Lung (tissue), 12 donors: ENCODE data around the gene FAM78A. TPM values are rescaled to one million over a fixed set of nuclear protein-coding genes. Genes with fewer than 3 reads are reported as not detected.

Experiments
- ATAC-seq: fragments of 200-7000 bp; cut with Tn5 transposase; one replicate; pipeline ENCODE4 v1.9.1; 2020; ENCODE audit warnings: moderate number of reproducible peaks; ENCODE audit not compliant: insufficient read depth, low FRiP score
- DNase-seq, 3 donors: peaks; one replicate each; pipeline ENCODE4 v3.0.0-alpha.2; 2013 to 2017
- H3K27ac ChIP-seq, 2 donors: one replicate each; pipeline ENCODE4 v1.5.1; 2013; ENCODE audit warnings: mild to moderate bottlenecking in 2 of 2, moderate library complexity in 2 of 2, control low read depth in 1 of 2, inconsistent platforms in 1 of 2, low read depth in 1 of 2, low read length in 1 of 2
- H3K27me3 ChIP-seq, 3 donors: one replicate each; pipeline ENCODE4 v1.5.1; 2013; ENCODE audit warnings: low read length in 2 of 3; ENCODE audit not compliant: control insufficient read depth in 3 of 3, insufficient read depth in 3 of 3
- H3K36me3 ChIP-seq, 4 donors: one replicate each; pipeline ENCODE4 v1.5.1; 2013; ENCODE audit warnings: low read length in 4 of 4, mild to moderate bottlenecking in 1 of 4, moderate library complexity in 1 of 4; ENCODE audit not compliant: control insufficient read depth in 4 of 4, insufficient read depth in 4 of 4
- H3K4me1 ChIP-seq, 5 donors: one replicate each; pipeline ENCODE4 v1.5.1; 2013; ENCODE audit warnings: low read length in 5 of 5, mild to moderate bottlenecking in 2 of 5, moderate library complexity in 1 of 5; ENCODE audit not compliant: control insufficient read depth in 5 of 5, insufficient read depth in 5 of 5
- H3K4me3 ChIP-seq: one replicate; pipeline ENCODE4 v1.5.1; 2013; ENCODE audit warnings: mild to moderate bottlenecking, control low read depth, moderate library complexity
- H3K9ac ChIP-seq, 2 donors: one replicate each; pipeline ENCODE4 v1.5.1; 2013; ENCODE audit warnings: low read length in 2 of 2, control low read depth in 1 of 2; ENCODE audit not compliant: insufficient read depth in 1 of 2
- H3K9me3 ChIP-seq, 4 donors: one replicate each; pipeline ENCODE4 v1.5.1; 2013; ENCODE audit warnings: low read length in 3 of 4, mild to moderate bottlenecking in 1 of 4, moderate library complexity in 1 of 4; ENCODE audit not compliant: control insufficient read depth in 4 of 4, insufficient read depth in 3 of 4
- CTCF ChIP-seq: IDR thresholded peaks from 2 replicates; pipeline ENCODE4 v1.5.1; 2012; ENCODE audit warnings: mild to moderate bottlenecking; ENCODE audit errors: control extremely low read depth, extremely low read depth
- WGBS, 2 donors: extraction: QIAGEN DNeasy Blood & Tissue Kit; methylation state at CpG; one replicate each; pipeline ENCODE4 v1.1.7; 2013; 5-methylcytosine and 5-hydroxymethylcytosine counted together
- polyA plus RNA-seq, 2 donors: library from polyadenylated mRNA; stranded (reverse); fragments of 200-250 nt; gene quantifications; one replicate each; pipeline ENCODE4 v1.2.1, GENCODE V29; 2013
- total RNA-seq, 2 donors: library from RNA; depleted of rRNA in 1 of 2; stranded (reverse); fragments of >200 nt in 1 of 2; gene quantifications; one replicate each; pipeline ENCODE4 v1.2.1, GENCODE V29; 2014 to 2021
- donor health status: control.
- donor health status: control.
- donor health status: Bipolar disorder and iron deficiency.
- donor health status: healthy.
- donor health status: DM: yes; HTN: yes; CAD: no.

The FAM78A gene
- total and polyA plus RNA-seq, 4 donors, result 5.4 to 10.8 (median 7.8) TPM

- H3K4me1 ChIP-seq, result peaks cover 0 to 3% (median 0%) of the 10 kb centered on the region in 5 donors
- no peaks in the 10 kb centered on the region for H3K36me3 ChIP-seq
- no peaks in the 10 kb centered on the region for H3K27me3 ChIP-seq
- H3K27ac ChIP-seq, result no peak overlapping the region
- no peak for DNase-seq
- no peak for ATAC-seq
- H3K4me3 ChIP-seq, result no peak overlapping the region
- WGBS, 2 donors, result 92 to 93% methylated on average over 30 to 31 of the region's 31 CpGs
- TF ChIP-seq CTCF, result no peak
- H3K9ac ChIP-seq, result no peak overlapping the region
- H3K9me3 ChIP-seq, result no peaks in the 10 kb centered on the region
Measured at GRCh38 chr9:131307974-131308373, 31.7 kb upstream of the FAM78A start.

GRCh38 chr9:131306397-131307004 lies 30.2 kb upstream of the FAM78A start:
- TF ChIP-seq CTCF, result no peak
- Histone ChIP-seq H3K27ac (no peak overlapping the region), H3K4me3 (no peak overlapping the region), H3K27me3 (no peaks in the 10 kb centered on the region), H3K9me3 (no peaks in the 10 kb centered on the region), H3K4me1 (peaks cover 0 to 3% (median 0%) of the 10 kb centered on the region in 5 donors), H3K9ac (no peak overlapping the region), H3K36me3 (no peaks in the 10 kb centered on the region)
- WGBS, 2 donors, result 94 to 95% methylated on average over 14 of the region's 14 CpGs
- ATAC-seq (no peak), DNase-seq (no peak)

- H3K27me3 ChIP-seq, result no peaks in the 10 kb centered on the region
- H3K4me1 ChIP-seq, result no peaks in the 10 kb centered on the region
- no peak overlapping the region for H3K4me3 ChIP-seq
- DNase-seq, result no peak
- 72 to 87% methylated on average over 19 of the region's 19 CpGs for WGBS, 2 donors
- no peaks in the 10 kb centered on the region for H3K9me3 ChIP-seq
- TF ChIP-seq CTCF, result no peak
- ATAC-seq, result no peak
- H3K9ac ChIP-seq, result no peak overlapping the region
- no peaks in the 10 kb centered on the region for H3K36me3 ChIP-seq
- peak overlapping the region in 1 of 2 donors; percentile 22 for H3K27ac ChIP-seq
Measured at GRCh38 chr9:131304676-131305355, 28.5 kb upstream of the FAM78A start.
